GM12874 (cell line): Measurements from ENCODE around the gene KIF9.

Experiments
- TF ChIP-seq, protein P1 (sequence below): IDR thresholded peaks from 2 replicates; pipeline ENCODE4 v1.5.1; 2011; ENCODE audit warnings: low read depth, mild to moderate bottlenecking, control low read depth, low read length, moderate library complexity; ENCODE audit not compliant: insufficient read depth

Gene KIF9

DNA sequence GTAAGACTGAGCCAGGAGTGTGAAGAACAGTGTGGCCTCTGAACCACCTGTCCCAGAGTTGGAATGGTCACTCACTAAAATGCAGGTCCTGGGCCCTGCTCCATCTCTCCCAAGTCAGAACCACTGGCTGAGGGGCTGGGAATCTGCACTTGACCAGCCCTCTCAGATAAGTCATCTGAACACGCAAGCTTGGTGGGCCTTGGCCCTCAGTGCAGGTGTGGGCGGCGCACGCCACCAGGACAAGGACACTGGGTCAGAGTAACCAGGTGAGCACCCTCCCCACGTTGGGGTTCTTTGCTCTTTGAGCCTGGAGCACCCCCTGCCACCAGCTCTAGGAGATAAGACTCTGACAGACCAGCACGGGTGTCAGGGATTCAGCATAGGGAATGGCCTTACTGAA, 42.7 kb downstream of the KIF9 start:
- TF ChIP-seq, protein P1, sequence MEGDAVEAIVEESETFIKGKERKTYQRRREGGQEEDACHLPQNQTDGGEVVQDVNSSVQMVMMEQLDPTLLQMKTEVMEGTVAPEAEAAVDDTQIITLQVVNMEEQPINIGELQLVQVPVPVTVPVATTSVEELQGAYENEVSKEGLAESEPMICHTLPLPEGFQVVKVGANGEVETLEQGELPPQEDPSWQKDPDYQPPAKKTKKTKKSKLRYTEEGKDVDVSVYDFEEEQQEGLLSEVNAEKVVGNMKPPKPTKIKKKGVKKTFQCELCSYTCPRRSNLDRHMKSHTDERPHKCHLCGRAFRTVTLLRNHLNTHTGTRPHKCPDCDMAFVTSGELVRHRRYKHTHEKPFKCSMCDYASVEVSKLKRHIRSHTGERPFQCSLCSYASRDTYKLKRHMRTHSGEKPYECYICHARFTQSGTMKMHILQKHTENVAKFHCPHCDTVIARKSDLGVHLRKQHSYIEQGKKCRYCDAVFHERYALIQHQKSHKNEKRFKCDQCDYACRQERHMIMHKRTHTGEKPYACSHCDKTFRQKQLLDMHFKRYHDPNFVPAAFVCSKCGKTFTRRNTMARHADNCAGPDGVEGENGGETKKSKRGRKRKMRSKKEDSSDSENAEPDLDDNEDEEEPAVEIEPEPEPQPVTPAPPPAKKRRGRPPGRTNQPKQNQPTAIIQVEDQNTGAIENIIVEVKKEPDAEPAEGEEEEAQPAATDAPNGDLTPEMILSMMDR = no peak

DNA sequence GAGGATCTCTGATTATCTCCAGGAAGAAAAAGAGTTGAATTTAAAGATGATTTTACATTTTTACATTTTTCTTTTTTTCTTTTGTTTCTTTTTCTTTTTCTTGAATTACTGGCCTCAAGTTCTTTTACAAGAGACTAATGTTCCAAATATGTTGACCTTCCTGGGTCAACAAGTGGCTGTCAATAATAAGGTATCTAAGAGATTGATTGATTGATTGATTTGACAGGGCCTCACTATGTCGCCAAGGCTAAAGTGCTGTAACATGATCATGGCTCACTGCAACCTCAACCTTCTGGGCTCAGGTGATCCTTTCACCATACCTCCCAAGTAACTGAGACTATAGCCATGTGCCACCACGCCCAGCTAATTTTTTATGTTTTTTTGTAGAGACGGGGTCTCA, 44.6 kb downstream of the KIF9 start:
- TF ChIP-seq, protein P1 = no peak

DNA sequence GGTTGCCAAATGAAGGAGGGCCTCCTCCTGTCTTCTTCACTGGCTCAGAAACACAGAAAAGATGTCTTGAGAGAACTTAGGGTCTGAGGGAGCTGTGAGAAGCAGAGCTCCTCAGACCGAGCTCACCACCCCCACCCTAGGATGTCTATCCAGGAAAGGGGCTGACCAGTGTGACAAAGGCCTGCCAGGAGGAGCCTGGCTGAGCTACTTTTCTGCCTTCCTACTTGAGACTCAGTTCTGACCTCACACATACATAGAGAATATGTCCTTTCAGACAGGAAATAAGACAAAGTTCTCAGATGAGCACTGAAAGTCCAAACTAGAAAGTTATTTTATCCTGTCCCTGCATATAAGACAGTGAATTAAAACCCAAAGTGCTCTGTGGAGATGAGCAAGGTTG, 54.5 kb downstream of the KIF9 start:
- TF ChIP-seq, protein P1 = no peak

DNA sequence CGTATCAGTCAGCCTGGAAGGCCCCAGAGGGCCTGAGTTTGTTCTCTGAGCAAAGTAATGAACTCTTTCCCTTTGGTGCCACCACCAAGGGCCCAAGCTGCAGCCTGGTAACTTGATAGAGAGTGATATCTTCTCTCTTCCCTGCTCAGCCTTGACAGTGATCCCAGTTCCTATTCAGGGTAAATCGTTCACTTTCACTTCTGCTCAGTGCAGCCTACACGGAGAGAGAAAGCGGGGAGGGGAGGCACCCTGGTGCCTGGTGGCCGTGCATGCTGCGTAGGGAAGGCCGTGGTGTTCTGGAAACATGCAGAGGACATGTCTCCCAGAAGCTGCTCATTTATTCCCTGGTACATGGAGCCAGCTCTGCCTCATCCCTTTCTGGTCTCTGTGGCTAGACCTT, 54.9 kb downstream of the KIF9 start:
- TF ChIP-seq, protein P1 = no peak

DNA sequence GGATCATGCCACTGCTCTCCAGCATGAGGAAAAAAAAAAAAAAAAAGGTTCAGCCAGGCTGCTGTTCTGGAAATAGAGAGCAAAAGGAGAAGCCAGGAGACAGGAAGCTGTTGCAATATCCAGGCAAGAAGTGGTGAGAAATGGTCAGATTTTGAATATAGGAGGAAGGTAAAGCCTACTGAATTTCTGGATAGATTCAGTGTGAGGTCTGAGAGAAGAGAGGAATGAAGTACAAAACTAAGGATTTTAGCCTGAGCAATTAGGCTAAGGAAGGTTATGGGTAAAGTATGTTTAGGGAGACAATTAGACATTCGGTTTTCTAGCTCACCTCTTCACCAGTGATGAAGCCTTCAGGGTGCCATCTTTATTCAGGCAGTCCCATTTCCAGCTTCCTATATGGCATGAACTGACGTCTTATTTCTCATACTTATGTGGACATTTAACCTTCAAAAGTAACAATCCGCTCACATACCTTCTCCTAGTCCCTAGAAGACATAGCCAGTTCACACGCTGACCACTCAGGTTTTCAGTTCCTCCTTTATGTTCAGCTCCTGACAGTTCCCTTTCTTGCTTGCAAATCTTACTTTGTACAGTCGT, 57.2 kb downstream of the KIF9 start:
- TF ChIP-seq, protein P1 = no peak

GRCh38 chr3:47223755-47224154, 58.8 kb downstream of the KIF9 start:
- TF ChIP-seq, protein P1 = no peak

- TF ChIP-seq, protein P1 = no peak
These were observed 60.8 kb downstream of the KIF9 start for GRCh38 chr3:47221798-47222197.
